ENCODE results near the gene ABLIM3.

ABLIM3 gene

GRCh38 chr5:149282966-149283332, 141.7 kb downstream of the ABLIM3 start:
- TF ChIP-seq CTCF (IDR thresholded peaks at IDR 0.05; ENCODE audit: low read depth, low read length, missing control alignments), result no peak
- no peak overlapping the region for H3K4me3 ChIP-seq (ENCODE audit: low read depth, low read length)
- DNase-seq (ENCODE audit: low read depth), result no peak

- TF ChIP-seq CTCF (IDR thresholded peaks at IDR 0.05; ENCODE audit: low read depth, low read length, missing control alignments), result no peak
- H3K4me3 ChIP-seq (ENCODE audit: low read depth, low read length), result no peak overlapping the region
- DNase-seq (ENCODE audit: low read depth), result no peak
Observed at GRCh38 chr5:149283626-149284480, 142.6 kb downstream of the ABLIM3 start.

- no peak for DNase-seq (ENCODE audit: low read depth)
- no peak overlapping the region for H3K4me3 ChIP-seq (ENCODE audit: low read depth, low read length)
- no peak for TF ChIP-seq CTCF (IDR thresholded peaks at IDR 0.05; ENCODE audit: low read depth, low read length, missing control alignments)
Observed at GRCh38 chr5:149284501-149284900, 143.2 kb downstream of the ABLIM3 start.

- no peak for DNase-seq (ENCODE audit: low read depth)
- H3K4me3 ChIP-seq (ENCODE audit: low read depth, low read length), result no peak overlapping the region
- no peak for TF ChIP-seq CTCF (IDR thresholded peaks at IDR 0.05; ENCODE audit: low read depth, low read length, missing control alignments)
Observed at GRCh38 chr5:149285153-149285552, 143.9 kb downstream of the ABLIM3 start.

GRCh38 chr5:149288436-149288835, 147.1 kb downstream of the ABLIM3 start:
- H3K4me3 ChIP-seq (ENCODE audit: low read depth, low read length), result no peak overlapping the region
- DNase-seq (ENCODE audit: low read depth), result no peak
- no peak for TF ChIP-seq CTCF (IDR thresholded peaks at IDR 0.05; ENCODE audit: low read depth, low read length, missing control alignments)

GRCh38 chr5:149289301-149289700, 148.0 kb downstream of the ABLIM3 start:
- no peak for DNase-seq (ENCODE audit: low read depth)
- TF ChIP-seq CTCF (IDR thresholded peaks at IDR 0.05; ENCODE audit: low read depth, low read length, missing control alignments), result no peak
- H3K4me3 ChIP-seq (ENCODE audit: low read depth, low read length), result no peak overlapping the region
